ENCODE measurements around the gene CACNA1B.

- TF ChIP-seq HNRNPL (IDR thresholded peaks at IDR 0.05; ENCODE audit: low read depth, low read length) (no peak), CBX8 (IDR thresholded peaks at IDR 0.05; ENCODE audit: borderline replicate concordance, extremely low read depth, low read depth, low read length, poor library complexity, severe bottlenecking) (no peak), CTCF (IDR thresholded peaks at IDR 0.05 in 2 of 3, conservative IDR thresholded peaks at IDR 0.05 in 1 of 3; ENCODE audit: insufficient read depth in 2 of 3, low read depth in 1 of 3, low read length in 3 of 3) (no peak), MTA3 (IDR thresholded peaks at IDR 0.05; ENCODE audit: borderline replicate concordance) (no peak), POLR2A (conservative IDR thresholded peaks at IDR 0.05) (no peak), EP400 (IDR thresholded peaks at IDR 0.05) (no peak), NCOR1 (IDR thresholded peaks at IDR 0.05) (no peak), RAD21 (CRISPR knock-in tag; conservative IDR thresholded peaks at IDR 0.05 in 1 of 2, IDR thresholded peaks at IDR 0.05 in 1 of 2) (no peak), SP1 (CRISPR knock-in tag; IDR thresholded peaks at IDR 0.05) (no peak), ZNF3 (CRISPR knock-in tag; IDR thresholded peaks at IDR 0.05) (no peak), MTF1 (CRISPR knock-in tag; IDR thresholded peaks at IDR 0.05; ENCODE audit: borderline replicate concordance) (no peak), NR2F6 (CRISPR knock-in tag; IDR thresholded peaks at IDR 0.05) (no peak), ZNF639 (CRISPR knock-in tag; conservative IDR thresholded peaks at IDR 0.05 in 1 of 2, IDR thresholded peaks at IDR 0.05 in 1 of 2) (no peak)
Measured at GRCh38 chr9:138075496-138075895, 197.9 kb downstream of the CACNA1B start.
